H1 (cell line): ENCODE results near the gene ANKS1B. TPM values are rescaled to one million over a fixed set of nuclear protein-coding genes. Genes with fewer than 3 reads are reported as not detected.

Experiments used
- GTF2F1 ChIP-seq: IDR thresholded peaks from 2 replicates; pipeline ENCODE4 v1.6.1; 2012; ENCODE audit warnings: low read depth, low read length, improper control_type of control experiment, borderline replicate concordance
- HDAC2 ChIP-seq, 2 experiments: fragments of 300-600 bp in 1 of 2; sonication (generic) in 1 of 2; IDR thresholded peaks; 2 replicates each; pipeline ENCODE4 v1.6.1; 2011 to 2012; ENCODE audit warnings: low read depth in 2 of 2, low read length in 2 of 2, mild to moderate bottlenecking in 2 of 2, moderate library complexity in 2 of 2, borderline replicate concordance in 1 of 2, inconsistent platforms in 1 of 2
- NRF1 ChIP-seq: IDR thresholded peaks from 2 replicates; pipeline ENCODE4 v1.6.1; 2011; ENCODE audit warnings: mild to moderate bottlenecking, low read depth, low read length, improper control_type of control experiment
- RAD21 ChIP-seq, 2 experiments: IDR thresholded peaks in 1 of 2; conservative IDR thresholded peaks in 1 of 2; 2 replicates each; pipeline ENCODE4 v1.6.1; 2011; ENCODE audit warnings: low read depth in 2 of 2, low read length in 2 of 2, improper control_type of control experiment in 1 of 2, inconsistent platforms in 1 of 2, mild to moderate bottlenecking in 1 of 2, moderate library complexity in 1 of 2
- RBBP5 ChIP-seq: IDR thresholded peaks from 2 replicates; pipeline ENCODE4 v1.7.1; 2012; ENCODE audit warnings: low read depth, mild to moderate bottlenecking, inconsistent platforms, low read length, moderate library complexity, borderline replicate concordance
- RFX5 ChIP-seq: IDR thresholded peaks from 2 replicates; pipeline ENCODE4 v1.6.1; 2011; ENCODE audit warnings: low read depth, low read length, improper control_type of control experiment, borderline replicate concordance
- polyA plus RNA-seq, 7 experiments: library from polyadenylated mRNA; depleted of rRNA in 3 of 7; stranded (reverse) in 5 of 7; unstranded in 2 of 7; fragments of >200 nt in 5 of 7; fragments of 200-250 nt in 2 of 7; gene quantifications; 1 replicate in 5 of 7; 2 replicates in 1 of 7; 4 replicates in 1 of 7; pipeline versions ENCODE4 v1.2.1 to v1.2.3, GENCODE V29; 2011 to 2013; ENCODE audit warnings: missing spikeins in 2 of 7, mixed read lengths in 2 of 7
- total RNA-seq: library from RNA; stranded (reverse); fragmentation: NEBNext Ultra II Directional; extraction: Animal tissue kit (Norgen Biotek cat#: 25700); gene quantifications from 2 replicates; pipeline ENCODE4 v1.2.1, GENCODE V29; 2021

Gene ANKS1B
- total and polyA plus RNA-seq, 2 of the 8 experiments (the other 6 are each of a cell fraction or from before 2014, with no cell fraction given) = 2.7 to 6.1 TPM

DNA sequence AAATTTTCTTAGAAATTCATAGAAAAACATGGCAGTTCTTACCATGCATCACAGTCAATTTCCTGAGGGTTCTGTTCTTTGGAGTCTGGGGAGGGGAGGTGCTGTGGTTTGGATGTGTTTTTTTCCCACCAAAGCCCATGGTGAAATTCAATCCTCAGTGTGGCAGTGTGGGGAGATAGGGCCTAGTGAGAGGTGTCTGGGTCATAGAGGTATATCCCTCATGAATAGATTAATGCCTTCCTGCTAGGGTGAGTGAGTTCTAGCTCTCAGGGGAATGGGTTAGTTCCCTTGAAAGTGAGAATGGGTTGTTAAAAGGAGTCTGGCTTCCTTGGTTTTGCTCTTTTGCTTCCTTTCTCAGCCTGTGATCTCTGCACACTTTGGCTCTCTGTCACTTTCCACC is 1061.9 kb downstream of the ANKS1B start (continued):
- TF ChIP-seq GTF2F1 = no peak
- TF ChIP-seq RBBP5 = no peak
- TF ChIP-seq RFX5 = no peak
- TF ChIP-seq RAD21 (IDR thresholded peaks at IDR 0.05 in 1 of 2, conservative IDR thresholded peaks at IDR 0.05 in 1 of 2; ENCODE audit: low read depth in 2 of 2, low read length in 2 of 2) = no peak
- no peak for TF ChIP-seq NRF1
- TF ChIP-seq HDAC2 (IDR thresholded peaks at IDR 0.05; ENCODE audit: borderline replicate concordance in 1 of 2, low read depth in 2 of 2, low read length in 2 of 2) = no peak
